HG02981 (cell line): ENCODE results near the gene NHEJ1.

Experiments used
- ATAC-seq: cut with Tn5 transposase; IDR thresholded peaks from one replicate; pipeline ENCODE4 v1.9.1; 2021; ENCODE audit warnings: mild to moderate bottlenecking, moderate library complexity; ENCODE audit not compliant: unreplicated experiment

The NHEJ1 gene

GRCh38 chr2:219124381-219125110, 36.1 kb downstream of the NHEJ1 start:
- ATAC-seq: no peak

- no peak for ATAC-seq
Observed at GRCh38 chr2:219123356-219124135, 37.1 kb downstream of the NHEJ1 start.

- no peak for ATAC-seq
Observed at GRCh38 chr2:219122202-219122980, 38.2 kb downstream of the NHEJ1 start.

GRCh38 chr2:219120082-219120481, 40.5 kb downstream of the NHEJ1 start:
- ATAC-seq: no peak

GRCh38 chr2:219119422-219120043, 41.1 kb downstream of the NHEJ1 start:
- no peak for ATAC-seq

- no peak for ATAC-seq
Observed at GRCh38 chr2:219118504-219118903, 42.1 kb downstream of the NHEJ1 start.

GRCh38 chr2:219116776-219117646, 43.6 kb downstream of the NHEJ1 start:
- ATAC-seq: no peak

- no peak for ATAC-seq
Observed at GRCh38 chr2:219112651-219113338, 47.8 kb downstream of the NHEJ1 start.

- ATAC-seq: no peak
Observed at GRCh38 chr2:219112062-219112406, 48.6 kb downstream of the NHEJ1 start.

- no peak for ATAC-seq
Observed at GRCh38 chr2:219111375-219112061, 49.1 kb downstream of the NHEJ1 start.

- ATAC-seq: no peak
Observed at GRCh38 chr2:219109471-219109870, 51.1 kb downstream of the NHEJ1 start.

GRCh38 chr2:219107758-219108157, 52.9 kb downstream of the NHEJ1 start:
- ATAC-seq: no peak

- no peak for ATAC-seq
Observed at GRCh38 chr2:219106251-219106650, 54.4 kb downstream of the NHEJ1 start.

- no peak for ATAC-seq
Observed at GRCh38 chr2:219104107-219105035, 56.2 kb downstream of the NHEJ1 start.

GRCh38 chr2:219099329-219099728, 61.3 kb downstream of the NHEJ1 start:
- no peak for ATAC-seq

- no peak for ATAC-seq
Observed at GRCh38 chr2:219095406-219095935, 65.1 kb downstream of the NHEJ1 start.

- ATAC-seq: no peak
Observed at GRCh38 chr2:219094171-219094570, 66.4 kb downstream of the NHEJ1 start.
